T-helper 2 cell treated with Interferon-gamma antibody and Interleukin-4, amounts not matched to agents 100 ng/mL and 5 ng/mL, for 36 hours (primary cell): ENCODE measurements around the gene YARS1. TPM values are rescaled to one million over a fixed set of nuclear protein-coding genes. Genes with fewer than 3 reads are reported as not detected.
"Not testable (repeated sequence)": the region's sequence is repeated elsewhere in the genome, so short reads cannot be mapped to it uniquely, and the experiment has no call there.

Experiments
- intact Hi-C: fragments of 100-400 bp; cut with micrococcal nuclease; formaldehyde crosslinking; loops from one replicate; pipeline ENCODE4 v1.15.1; 2023
- total RNA-seq: library from RNA; stranded (reverse); gene quantifications from 2 replicates; pipeline ENCODE4 v1.2.3, GENCODE V29; 2022

YARS1 gene
- total RNA-seq, 1 donor from 2014 or later = 157 TPM

- intact Hi-C loops = loop anchor here (1.0 to 5.0 kb wide), 6 partner anchors 19 to 746 kb away; partner anchors contain the start of genes AK2, RNF19B, TMEM39B and ZBTB8OS
Observed at GRCh38 chr1:32817815-32818786, 943 bp upstream of the YARS1 start.

- intact Hi-C loops = loop anchor here (1.0 to 5.0 kb wide), 6 partner anchors 17 to 744 kb away; partner anchors contain the start of genes AK2, RNF19B, TMEM39B and ZBTB8OS
Observed at GRCh38 chr1:32816676-32817158, 441 bp downstream of the YARS1 start.

DNA sequence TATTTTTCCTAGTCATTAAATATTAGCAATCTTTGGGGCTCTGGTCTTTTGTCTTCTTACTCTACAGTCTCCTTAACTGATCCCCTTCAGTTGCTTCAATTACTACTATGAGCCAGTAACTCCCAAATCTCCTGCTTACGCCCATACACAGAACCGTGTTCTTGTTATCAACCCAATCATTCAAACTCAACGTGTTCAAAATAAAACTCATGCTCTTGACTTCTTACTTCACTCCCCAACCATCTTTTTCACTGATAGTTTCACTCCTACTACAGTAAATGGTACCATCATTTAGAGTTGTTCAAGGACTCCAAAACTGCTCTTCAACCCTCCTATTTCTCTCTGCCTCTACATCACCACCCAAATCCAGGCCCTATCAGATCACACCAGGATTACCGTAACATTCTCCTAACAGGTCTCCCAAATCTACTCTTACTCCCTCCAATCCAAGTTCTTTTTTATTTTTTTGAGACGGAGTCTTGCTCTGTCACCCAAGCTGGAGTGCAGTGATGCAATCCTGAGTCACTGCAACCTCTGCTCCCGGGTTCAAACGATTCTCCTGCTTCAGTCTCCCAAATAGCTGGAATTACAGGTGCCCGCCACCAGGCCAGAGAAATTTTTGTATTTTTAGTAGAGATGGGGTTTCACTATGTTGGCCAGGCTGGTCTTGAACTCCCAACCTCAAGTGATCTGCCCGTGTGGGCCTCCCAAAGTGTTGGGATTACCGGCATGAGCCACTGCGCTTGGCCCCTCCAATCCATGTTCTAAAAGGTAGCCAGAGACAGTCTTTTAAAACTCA lies 3.0 kb downstream of the YARS1 start:
- intact Hi-C loops = no loop called here

- intact Hi-C loops = no loop called here
Observed at GRCh38 chr1:32811917-32812316, 5.2 kb downstream of the YARS1 start.

- intact Hi-C loops = no loop called here
Observed at GRCh38 chr1:32811265-32811664, 5.9 kb downstream of the YARS1 start.

GRCh38 chr1:32810358-32810757 lies 6.8 kb downstream of the YARS1 start:
- intact Hi-C loops = no loop called here

- intact Hi-C loops = no loop called here
Observed at GRCh38 chr1:32808580-32808979, 8.6 kb downstream of the YARS1 start.

- intact Hi-C loops = no loop called here
Observed at GRCh38 chr1:32806910-32807523, 10.1 kb downstream of the YARS1 start.

GRCh38 chr1:32806290-32806689 lies 10.9 kb downstream of the YARS1 start:
- intact Hi-C loops = no loop called here

DNA sequence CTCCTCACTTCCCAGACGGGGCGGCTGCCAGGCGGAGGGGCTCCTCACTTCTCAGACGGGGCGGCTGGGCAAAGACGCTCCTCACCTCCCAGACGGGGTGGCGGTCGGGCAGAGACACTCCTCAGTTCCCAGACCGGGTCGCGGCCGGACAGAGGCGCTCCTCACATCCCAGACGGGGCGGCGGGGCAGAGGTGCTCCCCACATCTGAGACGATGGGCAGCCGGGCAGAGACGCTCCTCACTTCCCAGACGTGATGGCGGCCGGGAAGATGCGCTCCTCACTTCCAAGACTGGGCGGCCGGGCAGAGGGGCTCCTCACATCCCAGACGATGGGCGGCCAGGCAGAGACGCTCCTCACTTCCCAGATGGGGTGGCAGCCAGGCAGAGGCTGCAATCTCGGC lies 12.7 kb downstream of the YARS1 start:
- intact Hi-C loops = not testable (repeated sequence)

DNA sequence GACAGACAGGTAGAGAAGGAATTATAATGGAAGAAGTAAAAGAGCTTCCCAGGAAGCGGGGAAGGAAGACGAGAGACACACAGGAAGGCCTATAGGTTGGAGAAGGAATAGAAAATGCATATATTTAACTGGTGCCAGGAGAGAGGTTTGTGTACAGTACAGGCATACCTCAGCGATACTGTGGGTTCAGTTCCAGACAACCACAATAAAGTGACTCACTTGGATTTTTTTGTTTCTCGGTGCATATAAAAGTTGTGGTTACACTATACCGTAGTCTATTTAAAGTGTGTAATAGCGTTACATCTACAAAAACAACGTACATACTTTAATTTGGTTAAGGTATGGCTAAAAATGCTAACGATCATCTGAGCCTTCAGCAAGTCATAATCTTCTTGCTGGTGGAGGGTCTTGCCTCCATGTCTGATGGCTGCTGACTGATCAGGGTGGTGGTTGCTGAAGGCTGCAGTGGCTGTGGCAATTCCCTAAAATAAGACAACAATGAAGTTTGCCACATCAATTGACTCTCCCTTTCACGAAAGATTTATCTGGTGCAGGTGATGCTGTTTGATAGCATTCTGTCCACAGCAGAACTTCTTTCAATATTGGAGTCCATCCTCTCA lies 16.0 kb downstream of the YARS1 start:
- intact Hi-C loops = no loop called here

- intact Hi-C loops = loop anchor here (1.0 kb wide), 1 partner anchor 18 kb away; the partner anchor contains the start of genes S100PBP and YARS1
Observed at GRCh38 chr1:32798679-32799416, 18.3 kb downstream of the YARS1 start.

- intact Hi-C loops = no loop called here
Observed at GRCh38 chr1:32798191-32798590, 19.0 kb downstream of the YARS1 start.

DNA sequence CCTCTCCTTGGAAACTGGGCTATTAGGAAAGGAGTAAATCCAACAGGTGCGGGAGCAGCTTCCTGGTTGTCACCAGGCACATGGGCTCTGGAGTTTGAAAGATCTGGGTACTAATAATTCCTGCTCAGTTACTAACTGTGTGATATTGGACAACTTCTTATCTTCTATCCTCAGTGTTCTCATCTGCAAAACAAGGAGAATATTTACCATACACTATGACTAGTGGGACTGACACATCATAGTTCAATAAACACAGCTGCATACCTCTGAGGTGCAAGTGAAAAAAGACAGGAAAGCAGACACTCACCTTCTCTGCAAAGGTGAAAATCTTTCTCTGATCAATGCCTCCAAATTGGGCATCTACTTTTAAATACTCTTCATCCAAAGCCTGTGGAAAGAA lies 19.7 kb downstream of the YARS1 start:
- intact Hi-C loops = no loop called here

GRCh38 chr1:32795763-32796162 lies 21.4 kb downstream of the YARS1 start:
- intact Hi-C loops = not testable (repeated sequence)

DNA sequence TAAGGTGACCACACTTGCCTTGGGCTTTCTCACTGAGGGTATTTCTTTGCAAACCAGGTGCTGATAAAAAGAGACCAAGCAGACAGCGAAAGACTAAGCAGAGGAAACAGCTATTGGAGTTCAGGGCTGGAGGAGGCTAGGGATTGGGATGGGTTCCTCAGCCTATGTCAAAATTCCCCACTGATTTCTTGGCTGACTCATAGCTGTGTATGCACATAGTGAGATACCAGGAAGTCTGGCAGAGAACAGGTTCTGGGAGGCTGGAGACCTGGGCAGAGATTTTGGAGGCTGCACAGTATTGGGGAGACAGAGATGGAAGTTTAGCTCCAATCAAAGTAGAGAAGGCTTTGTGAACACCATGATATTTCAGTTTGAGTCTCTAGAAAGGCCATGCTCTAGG lies 25.3 kb downstream of the YARS1 start:
- intact Hi-C loops = no loop called here

GRCh38 chr1:32789356-32789755 lies 27.8 kb downstream of the YARS1 start:
- intact Hi-C loops = not testable (repeated sequence)

GRCh38 chr1:32786856-32787255 lies 30.3 kb downstream of the YARS1 start:
- intact Hi-C loops = loop anchor here (1.0 kb wide), 1 partner anchor 75 kb away; no protein-coding TSS in a partner anchor

DNA sequence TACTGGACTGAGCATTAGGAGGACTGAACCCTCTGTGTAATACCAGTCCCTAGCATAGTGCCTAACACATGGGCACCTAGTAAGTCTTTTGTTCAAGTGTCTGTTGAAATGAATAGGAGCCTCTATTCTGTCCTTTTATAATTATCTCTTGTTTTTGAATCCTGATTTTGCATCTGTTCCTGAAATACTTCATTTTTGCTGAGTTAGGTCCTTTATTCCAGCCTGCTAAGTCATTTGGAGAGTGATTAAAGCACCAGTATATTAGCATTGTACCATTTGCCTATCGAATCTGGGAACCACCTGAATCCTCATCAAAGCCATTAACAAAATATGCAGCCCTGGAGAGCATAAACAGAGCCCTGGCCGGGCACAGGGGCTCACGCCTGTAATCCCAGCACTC lies 32.3 kb downstream of the YARS1 start:
- intact Hi-C loops = no loop called here

DNA sequence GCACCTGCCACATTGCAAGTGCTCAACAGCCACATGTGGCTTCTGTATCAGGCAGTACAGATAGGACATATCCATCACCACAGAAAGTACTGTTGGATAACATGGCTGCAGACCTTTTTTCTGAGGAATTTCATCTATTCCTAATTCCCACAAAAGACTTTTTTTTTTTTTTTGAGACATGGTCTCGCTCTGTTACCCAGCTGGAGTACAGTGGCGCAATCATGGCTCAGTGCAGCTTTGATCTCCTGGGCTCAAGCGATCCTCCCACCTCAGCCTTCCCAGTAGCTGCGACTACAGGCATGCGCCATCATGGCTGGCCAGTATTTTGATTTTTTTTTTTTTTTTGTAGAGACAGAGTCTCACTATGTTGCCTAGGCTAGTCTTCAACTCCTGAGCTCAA lies 33.3 kb downstream of the YARS1 start:
- intact Hi-C loops = no loop called here
